ENCODE results near the gene SH3PXD2B. TPM values are rescaled to one million over a fixed set of nuclear protein-coding genes. Genes with fewer than 3 reads are reported as not detected.
A peak's percentile ranks its signal among the peaks of the same experiment; 100 is the strongest.

The SH3PXD2B gene
- total RNA-seq, 1 donor from 2014 or later = 39.8 TPM

DNA sequence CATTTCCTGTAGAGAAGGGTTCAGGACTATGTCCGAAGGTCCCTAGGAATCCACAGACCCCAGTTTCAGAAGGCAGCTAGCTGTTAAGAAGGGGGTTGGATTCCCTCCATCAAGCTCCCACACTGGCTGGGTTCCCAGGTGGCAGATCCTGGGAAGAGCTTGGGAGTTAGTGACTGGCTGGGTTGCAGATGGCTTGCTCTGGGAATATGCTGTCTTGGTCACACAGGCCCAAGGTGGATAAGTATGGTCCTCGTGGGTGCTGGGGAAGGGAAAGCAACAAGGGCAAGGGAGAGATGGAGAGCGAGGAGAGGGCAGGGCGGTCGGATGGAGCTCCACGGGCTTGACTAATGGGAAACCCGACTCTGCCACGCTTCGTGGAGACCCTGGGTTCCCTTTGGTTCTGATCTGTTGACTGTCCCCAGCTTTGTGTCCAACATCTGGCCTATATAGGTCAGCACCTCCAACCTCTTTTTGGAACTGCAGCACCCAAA, 17.4 kb downstream of the SH3PXD2B start:
- no peak for DNase-seq (ENCODE audit: low spot score)

DNA sequence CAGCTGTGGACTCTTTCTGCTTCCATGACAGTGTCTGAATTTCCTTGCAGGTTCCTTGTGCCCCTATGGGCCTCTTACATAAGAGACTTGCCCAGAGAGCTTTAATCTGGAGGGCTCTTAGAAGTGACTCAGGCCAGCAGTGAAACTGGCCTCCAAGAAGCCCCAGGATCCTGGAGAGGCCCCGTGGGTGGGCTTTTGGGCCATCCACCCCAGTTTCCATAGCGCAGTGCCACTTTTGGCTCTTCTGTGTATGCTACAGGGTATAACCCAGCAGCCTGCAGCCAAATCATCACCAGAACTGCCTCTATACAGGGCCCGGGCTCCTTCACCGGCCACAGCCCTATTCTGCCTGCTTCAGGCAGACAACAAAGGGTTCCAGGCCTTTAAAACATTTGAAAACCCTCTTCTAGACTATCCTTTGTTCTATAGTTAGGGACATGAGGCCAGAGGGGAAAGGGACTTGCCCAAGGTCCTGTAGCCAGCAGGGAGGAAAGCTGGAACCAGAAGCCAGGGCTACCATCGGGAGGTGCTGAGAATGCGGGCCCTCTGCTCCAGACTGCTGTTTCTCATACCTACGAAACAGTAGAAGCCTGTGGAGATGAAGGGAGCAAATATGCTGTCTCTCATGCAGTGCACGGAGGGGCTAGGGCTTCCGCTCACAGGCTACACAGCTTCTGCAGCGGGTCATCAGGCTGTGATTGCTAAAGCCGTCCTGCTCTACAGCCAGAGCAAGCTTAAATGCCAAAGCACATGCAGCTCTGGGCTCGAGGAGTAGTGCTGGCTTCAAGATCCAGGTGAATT, 18.0 kb downstream of the SH3PXD2B start:
- DNase-seq (ENCODE audit: low spot score) = no peak

DNA sequence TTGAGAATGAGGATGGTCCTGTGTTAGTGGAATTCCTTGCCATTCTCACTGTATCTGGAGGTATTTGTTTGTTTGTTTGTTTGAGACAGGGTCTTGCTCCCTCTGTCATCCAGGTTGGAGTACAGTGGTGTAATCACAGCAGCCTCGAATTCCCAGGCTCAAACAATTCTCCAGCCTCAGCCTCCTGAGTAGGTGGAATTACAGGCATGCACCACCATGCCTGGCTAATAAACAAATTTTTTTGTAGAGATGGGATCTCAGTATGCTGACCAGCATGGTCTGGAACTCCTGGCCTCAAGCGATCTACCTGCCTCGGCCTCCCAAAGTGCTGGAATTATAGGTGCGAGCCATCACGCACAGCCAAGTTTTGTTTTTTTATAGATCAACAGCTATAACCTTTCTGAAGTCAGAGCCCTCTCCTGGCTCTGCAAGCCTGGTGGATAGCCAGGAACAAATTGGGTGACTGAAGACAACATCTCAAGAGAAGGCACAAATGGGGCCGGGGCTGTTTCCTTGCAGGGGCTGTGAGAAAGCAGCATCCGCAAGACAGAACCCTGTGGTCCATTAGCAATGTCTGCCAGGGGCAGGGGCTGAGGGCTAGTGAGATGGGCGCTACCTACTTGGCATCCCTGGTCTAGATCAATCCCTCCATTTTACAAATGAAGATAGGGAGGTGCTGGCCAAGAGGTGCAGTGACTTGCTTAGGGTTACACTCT, 18.8 kb downstream of the SH3PXD2B start:
- DNase-seq (ENCODE audit: low spot score) = no peak

DNA sequence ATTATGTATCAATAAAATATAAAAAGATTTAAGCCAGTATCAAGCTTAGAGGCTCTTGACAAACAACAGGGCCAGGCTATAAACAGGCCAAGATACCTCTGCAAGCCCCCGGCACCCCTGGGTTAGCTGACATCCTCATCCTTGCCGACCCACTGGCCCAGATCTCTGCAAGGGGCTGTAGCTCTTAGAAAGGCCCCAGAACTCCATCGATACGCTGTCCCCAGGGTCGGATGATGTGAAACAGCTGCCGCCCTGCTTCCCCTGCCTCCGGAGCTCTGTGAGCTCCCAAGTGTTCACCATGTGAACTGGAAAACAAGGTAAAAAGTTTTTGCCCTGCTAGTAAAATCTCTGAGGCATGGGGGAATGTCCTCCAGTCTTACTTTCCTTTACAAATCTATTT, 20.1 kb downstream of the SH3PXD2B start:
- DNase-seq (ENCODE audit: low spot score) = no peak

DNA sequence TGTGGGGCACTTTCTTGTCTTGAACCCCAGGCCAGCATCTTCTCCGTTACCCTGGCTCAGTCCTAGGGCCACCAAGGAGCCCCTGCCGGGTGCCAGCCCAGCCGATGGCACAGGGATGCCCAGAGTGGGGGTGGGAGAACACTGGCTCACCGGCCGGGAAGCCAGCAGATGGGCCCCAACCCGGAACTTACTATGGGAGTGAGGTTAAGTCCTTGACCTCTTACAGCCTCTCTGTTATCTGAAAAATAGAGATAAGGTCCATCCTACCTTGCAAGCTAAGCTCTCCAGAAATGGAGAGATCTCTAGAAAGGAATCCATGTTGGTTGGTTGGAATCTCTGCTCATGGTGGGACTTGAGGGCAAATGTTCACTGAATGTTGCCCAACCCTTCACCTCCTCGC, 20.8 kb downstream of the SH3PXD2B start:
- no peak for DNase-seq (ENCODE audit: low spot score)

DNA sequence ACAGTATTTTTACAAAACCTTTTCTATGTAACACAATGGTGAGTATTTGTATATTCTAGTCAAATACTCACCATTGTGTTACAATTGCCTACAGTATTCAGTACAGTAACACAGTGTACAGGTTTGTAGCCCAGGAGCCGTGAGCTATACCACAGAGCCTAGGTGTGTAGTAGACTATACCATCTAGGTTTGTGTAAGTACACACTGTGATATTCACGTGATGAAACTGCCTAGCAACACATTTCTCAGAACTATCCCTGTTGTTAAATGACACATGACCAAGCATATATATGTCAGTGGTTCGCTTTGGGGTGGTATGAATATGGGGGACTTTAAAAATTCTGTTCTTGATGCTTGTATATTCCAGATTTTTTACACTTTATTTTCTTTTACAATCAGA, 21.3 kb downstream of the SH3PXD2B start:
- DNase-seq (ENCODE audit: low spot score) = no peak

DNA sequence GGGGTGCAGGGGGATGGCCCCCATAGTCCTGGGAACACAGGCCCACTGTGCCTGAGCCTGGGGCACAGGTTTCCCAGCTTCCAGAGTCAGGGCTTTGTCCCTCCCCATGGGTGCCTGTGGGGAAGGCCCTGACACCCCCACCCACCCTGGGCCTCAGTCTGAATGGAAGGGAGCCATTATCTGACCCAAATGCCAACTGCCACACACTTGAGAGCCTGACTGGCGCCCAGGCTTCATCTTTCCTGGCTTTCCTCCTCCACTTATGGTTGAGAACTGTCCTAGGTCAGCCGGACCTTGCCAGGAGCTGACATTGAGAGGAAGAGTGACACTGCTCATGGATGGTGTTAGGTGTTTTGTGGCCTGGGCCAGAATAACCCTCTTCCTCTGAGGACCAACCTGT, 24.0 kb downstream of the SH3PXD2B start:
- no peak for DNase-seq (ENCODE audit: low spot score)

DNA sequence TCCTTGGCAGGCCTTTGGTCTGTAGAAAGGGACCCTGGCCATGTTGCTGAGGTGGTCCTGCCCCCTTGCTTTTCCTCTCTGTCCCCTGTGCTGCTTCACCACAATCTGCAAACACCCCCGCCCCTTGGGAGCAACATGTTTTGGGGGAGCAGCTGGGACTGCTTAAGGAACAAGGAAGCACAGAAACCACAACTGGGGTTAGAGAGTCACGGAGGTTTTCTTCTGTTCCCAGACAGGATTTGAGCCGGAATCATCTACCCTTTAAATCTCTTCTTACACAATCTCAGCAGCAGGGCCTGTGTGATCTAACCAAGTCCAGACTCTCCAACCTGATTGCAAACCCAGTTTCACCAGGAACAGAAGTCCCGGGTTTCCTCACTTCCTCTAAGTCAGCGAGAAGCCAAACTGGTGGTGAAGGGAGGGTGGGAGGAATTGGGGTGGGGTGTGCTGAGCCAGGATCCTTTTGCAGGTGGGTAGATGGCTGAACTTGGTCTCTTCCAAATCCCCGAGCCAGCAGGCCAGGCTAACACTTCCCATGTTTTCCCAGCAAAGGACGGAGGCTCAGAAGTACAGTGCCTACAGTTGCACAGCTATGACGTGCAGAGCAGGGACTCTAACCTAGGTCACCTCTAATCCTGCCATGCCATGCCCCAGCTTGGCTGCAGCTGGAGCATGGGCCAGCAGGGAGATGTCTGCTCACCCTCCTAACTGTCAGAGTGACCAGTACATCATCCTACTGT, 25.0 kb downstream of the SH3PXD2B start:
- DNase-seq (ENCODE audit: low spot score) = peak; percentile 72

DNA sequence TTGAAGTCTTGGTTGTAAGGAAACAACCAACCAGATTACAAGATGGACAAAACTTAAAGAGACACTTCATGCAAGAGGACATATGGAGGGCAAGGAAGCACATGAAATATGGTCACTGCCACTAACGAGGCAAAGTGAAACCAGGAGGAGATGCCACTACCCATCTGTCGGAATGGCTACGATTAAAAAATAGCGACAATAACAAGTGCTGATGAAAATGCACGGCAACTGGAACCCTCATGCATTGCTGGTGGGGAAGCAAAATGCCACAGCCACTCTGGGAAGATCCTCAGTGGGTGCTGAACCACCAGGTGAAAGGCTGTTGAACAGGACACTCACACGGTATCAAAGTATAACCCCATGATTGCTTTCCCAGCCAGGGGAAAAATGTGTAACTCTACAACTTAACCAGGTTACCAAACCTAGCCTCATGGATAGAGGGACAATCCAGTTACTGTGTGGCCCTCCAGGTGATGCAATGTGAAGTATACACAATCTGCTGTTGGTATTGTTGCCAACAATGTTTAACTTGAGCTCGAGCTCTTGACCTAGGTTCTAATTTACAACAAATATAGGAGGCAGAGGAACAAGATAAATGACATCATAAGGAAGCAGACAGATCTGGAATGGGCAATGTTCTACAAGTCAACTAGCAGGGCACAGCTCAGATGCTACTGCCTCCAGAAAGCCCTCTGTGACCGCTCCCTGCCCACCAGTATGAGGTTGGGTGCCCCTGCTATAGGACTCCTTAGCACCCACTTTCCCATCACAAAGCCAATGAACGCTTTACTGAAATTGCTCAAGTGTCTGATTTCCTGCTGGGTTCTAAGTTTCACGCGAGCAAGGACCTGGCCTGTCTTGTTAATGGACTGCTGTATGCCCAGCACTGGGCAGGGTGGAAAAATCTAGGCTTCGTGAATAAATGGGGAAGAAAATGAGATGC, 25.8 kb downstream of the SH3PXD2B start:
- no peak for DNase-seq (ENCODE audit: low spot score)

DNA sequence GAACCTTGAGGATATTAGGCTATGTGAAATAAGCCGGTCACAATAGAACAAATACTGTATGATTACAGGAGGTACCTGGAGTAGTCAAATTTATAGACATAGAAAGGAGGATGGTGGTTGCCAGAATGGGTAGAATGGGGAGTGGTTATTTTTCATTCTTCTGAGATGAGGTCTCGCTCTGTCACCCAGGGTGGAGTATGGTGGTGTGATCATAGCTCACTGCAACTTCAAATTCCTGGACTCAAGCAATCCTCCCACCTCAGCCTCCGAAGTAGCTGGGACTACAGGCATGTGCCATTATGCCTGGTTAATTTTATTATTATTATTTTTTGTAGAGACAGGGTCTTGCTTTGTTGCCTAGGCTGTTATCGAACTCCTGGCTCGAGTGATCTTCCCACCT, 27.1 kb downstream of the SH3PXD2B start:
- no peak for DNase-seq (ENCODE audit: low spot score)

DNA sequence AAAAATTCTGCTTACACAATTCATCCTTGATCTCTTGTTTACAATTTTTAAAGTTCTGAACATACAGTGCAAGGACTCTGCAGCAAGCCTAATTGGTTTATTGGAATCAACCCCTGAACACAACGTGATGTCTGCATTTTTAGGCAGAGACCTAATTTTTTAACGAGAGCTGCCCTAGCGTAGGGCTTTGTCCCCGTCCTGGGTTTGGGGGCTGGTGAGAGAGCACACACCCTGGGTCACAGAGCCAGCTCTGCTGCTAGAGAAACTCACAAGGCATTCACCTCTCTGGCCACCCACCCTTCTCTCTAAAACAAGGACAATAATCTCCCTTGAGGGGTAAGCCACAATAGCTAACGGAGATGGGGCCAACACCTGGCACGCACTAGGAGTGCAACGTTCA, 28.2 kb downstream of the SH3PXD2B start:
- DNase-seq (ENCODE audit: low spot score) = no peak

DNA sequence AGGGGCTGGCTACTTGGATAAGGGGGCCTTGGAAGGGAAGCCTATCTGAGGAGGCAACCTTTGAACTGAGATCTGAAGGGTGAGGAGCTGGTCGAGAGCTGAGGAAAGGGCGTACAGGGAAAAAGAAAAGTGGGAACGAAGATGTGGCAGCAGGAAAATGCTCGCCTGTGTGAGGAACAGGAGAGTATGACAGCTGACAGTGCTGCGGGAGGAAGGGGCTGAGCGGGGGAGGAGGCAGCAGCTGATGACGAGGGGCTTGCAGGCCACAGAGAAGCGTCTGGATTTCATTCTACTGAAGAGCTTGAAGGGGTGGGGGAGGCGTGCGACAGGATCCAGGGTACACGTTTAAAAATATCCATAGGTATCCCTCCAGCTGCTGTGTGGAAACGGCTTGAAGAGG, 28.9 kb downstream of the SH3PXD2B start:
- no peak for DNase-seq (ENCODE audit: low spot score)

DNA sequence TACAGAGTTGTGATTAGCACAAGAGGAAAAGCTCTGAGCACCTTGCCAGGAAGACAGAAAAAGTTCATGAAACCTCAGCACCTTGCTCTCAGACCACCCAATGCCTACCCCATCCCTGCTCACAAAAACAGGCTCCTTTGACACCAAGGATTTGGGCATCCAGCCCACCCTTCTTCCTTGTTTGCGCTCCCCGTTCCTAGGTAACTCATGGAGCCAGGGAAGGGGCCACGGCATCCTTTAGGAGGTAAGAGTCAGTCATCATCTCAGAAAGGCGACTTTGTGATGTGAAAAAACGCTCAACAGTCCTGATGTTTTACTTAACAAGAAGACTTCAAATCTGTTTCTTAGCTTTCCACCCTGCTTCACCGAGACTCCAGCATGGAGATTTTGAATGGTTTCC, 29.5 kb downstream of the SH3PXD2B start:
- no peak for DNase-seq (ENCODE audit: low spot score)

DNA sequence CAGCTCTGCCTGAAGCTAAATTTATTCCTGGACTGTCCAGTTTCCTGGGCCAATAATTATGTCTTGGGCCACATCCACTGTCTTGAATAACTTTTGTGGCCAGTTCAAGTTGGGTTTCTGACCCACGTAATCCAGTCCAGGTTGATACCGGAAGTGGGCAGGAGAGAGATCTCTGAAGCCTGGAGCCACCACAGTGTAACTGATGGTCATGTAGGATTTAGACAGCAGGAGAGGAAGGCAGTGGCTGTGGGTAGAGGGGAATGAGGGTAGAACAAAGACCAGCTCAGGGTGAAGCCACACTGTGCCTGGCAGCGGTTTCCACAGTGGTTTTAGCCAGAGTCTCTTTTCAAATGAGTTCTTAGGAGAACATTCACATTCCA, 30.2 kb downstream of the SH3PXD2B start:
- DNase-seq (ENCODE audit: low spot score) = no peak

DNA sequence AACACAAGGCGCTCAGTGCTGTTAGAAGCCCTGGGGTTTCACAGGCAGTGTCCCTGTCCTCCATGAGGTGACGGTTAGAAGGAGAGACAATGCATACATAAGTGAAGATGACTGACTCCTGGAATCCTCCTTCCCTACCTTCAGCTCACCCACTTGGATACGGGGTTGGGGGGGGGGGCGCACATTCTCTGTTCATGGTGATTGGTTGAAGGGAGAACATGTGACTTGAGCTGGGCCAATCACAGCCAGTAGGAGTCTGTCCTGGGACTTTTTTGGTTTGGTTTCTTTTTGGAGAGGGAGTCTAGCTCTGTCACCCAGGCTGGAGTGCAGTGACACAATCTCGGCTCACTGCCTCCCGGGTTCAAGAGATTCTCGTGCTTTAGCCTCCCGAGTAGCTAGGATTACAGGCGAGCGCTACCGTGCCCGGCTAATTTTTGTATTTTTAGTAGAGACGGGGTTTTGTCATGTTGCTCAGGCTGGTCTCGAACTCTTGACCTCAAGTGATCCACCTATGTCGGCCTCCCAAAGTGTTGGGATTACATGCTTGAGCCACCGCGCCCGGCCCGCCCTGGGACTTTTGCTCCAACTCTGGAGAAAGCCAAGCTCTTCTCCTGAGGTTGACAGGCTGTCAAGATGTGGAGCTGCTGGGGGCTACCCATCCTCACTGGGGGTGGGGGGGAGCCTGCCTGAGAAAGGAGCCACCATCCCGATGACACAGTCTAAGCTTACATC, 30.8 kb downstream of the SH3PXD2B start:
- DNase-seq (ENCODE audit: low spot score) = no peak

DNA sequence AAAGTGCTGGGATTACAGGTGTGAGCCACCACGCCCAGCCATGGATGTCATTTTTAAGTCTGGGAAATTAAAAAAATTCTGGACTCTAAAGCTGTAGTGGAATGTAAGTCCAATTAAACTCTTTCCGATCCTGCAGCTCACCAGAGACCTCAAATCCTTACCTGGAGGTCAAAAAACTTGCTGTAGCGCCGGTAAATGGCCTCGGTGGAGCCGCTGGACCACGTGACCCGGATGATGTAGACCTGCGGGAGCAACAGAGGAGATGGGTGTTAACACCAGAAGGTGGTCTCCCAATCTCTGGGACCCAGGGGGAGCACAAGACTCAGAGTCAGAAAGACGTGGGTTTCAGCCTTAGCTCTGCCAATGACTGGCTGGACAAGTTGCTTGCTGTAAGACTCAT, 32.1 kb downstream of the SH3PXD2B start:
- DNase-seq (ENCODE audit: low spot score) = no peak

DNA sequence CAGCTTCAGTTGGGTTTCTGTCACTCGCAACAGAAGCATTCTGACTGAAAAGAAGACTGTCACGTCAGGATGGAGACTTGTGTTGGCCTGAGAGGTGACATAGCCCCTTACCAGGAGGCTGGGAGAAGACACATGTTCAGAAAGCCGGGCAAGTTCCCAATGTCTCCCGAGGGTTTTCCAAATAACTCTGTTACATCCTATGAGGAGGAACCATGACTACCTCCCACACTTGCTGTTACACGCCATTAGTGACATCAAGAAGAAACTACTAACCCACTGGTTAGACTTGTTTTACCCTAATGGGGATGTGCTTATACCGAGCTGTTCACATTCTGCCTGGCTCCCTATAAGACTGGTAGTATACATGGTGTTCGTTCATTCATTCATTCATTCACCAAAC, 33.3 kb downstream of the SH3PXD2B start:
- DNase-seq (ENCODE audit: low spot score) = no peak

DNA sequence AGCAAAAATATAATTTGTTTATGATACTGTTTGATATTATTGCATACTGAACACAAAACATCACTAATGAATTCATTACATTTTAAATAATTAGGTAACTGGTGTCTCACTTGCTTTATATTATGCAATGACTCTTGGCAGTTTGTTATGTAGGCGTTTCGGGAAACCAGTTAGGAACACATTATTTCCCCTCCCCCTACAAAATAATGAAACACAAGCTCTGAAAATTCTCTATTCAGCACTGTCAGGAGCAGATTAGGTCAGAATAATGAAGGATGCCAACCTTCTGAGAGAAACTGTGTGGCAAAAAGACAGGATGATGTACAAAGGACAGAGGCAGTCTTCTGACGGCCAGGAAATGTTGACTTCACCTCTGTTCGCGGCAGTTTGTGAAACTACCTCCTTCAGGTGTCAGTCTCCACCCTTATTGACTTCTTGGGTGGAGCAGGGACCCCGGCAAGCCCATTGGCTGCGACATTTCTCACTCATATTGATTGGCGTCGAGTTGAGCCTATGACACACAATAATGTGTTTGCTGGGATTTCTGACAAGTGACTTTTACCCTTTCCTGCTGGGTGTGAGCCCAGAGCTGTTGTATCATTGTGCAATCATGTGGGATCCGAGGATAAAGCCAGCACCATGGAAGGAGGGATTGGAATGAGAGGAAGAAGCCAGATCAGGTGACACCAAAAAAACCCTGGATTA, 33.9 kb downstream of the SH3PXD2B start:
- peak; percentile 83 for DNase-seq (ENCODE audit: low spot score)

DNA sequence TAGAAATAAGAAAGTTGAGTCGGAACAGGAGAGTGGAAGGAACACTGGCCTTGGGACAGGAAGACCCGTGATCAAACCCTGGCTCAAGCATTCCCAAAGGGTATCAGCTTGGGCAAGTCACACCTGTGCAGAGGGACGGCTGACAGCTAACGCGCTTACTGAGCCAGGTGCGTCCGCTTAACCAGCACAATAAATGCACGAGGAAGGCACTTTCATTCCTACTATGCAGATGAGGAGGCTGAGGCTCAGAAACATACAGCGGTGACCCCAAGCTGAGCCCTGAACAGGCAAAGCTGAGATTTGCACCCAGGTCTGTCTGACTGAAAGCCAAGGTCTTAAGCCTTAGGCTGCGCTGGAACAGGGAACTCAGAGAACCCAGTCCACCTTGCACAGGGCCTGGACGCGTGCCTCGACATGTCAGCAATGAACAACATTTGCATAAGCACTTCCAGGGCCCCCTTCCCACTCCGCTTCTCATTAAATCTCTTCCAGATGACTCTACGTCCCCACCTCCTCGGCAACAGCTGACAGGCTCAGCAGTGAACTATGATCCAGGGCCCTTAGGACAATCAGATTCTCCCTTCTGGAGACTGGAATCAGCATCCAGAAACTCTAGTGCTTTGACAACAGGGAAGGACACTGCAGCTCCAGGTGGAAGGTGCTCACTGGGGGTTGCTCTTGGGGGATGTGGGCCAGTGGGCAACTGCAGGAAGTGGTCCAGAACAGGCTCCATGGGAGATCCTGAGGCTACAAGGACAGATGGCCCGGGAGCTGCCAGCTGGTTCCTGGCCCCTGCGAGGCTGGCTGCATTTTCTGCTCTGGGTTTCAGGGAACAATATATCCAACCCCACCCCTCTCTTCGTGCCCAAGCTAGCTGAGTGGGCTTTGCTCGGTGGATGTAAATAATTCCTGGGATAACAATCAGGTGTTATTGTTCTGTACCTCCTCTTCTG, 35.2 kb downstream of the SH3PXD2B start:
- DNase-seq (ENCODE audit: low spot score) = no peak

Measured in ureter (tissue), 1 donor.